Choroid plexus epithelial cell (primary cell): Measurements from ENCODE around the gene OLA1.

Source experiments
- DNase-seq: peaks from one replicate; pipeline ENCODE4 v3.0.0-alpha.2; 2010; ENCODE audit warnings: low read depth
- H3K4me3 ChIP-seq: 2 replicates; pipeline ENCODE4 v1.5.1; 2011; ENCODE audit warnings: low read depth, mild to moderate bottlenecking, control low read depth, low read length, moderate library complexity
- TF ChIP-seq, protein P1 (sequence below): conservative IDR thresholded peaks from 2 replicates; pipeline ENCODE4 v1.5.1; 2011; ENCODE audit warnings: low read depth, mild to moderate bottlenecking, control low read depth, inconsistent platforms, low read length, moderate library complexity

Gene OLA1

GRCh38 chr2:174076975-174077374, 171.4 kb downstream of the OLA1 start:
- DNase-seq: no peak
- TF ChIP-seq, protein P1, sequence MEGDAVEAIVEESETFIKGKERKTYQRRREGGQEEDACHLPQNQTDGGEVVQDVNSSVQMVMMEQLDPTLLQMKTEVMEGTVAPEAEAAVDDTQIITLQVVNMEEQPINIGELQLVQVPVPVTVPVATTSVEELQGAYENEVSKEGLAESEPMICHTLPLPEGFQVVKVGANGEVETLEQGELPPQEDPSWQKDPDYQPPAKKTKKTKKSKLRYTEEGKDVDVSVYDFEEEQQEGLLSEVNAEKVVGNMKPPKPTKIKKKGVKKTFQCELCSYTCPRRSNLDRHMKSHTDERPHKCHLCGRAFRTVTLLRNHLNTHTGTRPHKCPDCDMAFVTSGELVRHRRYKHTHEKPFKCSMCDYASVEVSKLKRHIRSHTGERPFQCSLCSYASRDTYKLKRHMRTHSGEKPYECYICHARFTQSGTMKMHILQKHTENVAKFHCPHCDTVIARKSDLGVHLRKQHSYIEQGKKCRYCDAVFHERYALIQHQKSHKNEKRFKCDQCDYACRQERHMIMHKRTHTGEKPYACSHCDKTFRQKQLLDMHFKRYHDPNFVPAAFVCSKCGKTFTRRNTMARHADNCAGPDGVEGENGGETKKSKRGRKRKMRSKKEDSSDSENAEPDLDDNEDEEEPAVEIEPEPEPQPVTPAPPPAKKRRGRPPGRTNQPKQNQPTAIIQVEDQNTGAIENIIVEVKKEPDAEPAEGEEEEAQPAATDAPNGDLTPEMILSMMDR: no peak
- no peak overlapping the region for H3K4me3 ChIP-seq

DNA sequence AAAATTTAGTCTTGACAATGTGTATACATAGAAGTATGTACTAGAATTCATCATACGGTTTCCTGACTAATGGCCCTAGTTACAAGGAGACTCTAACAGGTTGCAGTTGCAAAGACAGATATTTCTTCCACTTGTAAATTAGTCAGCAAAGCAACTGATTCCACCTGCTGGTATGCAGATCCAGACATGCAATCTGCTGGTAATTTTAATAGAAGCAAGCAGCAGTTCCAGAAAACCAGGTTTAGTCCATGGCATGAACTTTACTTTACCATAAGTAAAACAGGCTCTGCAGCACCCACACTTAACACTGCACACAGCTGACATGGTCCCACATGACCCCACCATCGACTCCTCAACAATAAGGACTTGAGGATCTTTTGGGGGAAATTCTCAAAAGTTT, 172.3 kb downstream of the OLA1 start:
- peak; percentile 5 for DNase-seq
- TF ChIP-seq, protein P1: no peak
- no peak overlapping the region for H3K4me3 ChIP-seq

DNA sequence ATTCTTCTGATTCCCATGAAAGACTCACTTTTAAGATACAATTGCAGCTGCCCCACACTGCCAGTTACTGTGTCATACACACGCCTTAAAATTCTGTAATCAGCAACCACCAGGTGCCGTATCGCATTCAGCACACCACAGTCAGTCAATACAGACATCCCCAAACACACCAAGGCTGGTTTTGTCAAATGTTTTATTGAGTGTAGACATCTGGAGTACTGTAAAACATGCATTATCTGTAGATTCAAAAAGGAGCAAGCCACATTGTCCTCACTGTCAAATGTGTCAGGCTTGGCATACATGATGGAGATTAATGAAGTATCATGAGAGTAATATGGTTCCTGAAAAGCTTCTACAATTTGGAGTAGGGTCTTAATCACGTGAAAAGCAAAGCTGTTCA, 173.5 kb downstream of the OLA1 start:
- TF ChIP-seq, protein P1: no peak
- H3K4me3 ChIP-seq: no peak overlapping the region
- DNase-seq: no peak

GRCh38 chr2:174072857-174073256, 175.5 kb downstream of the OLA1 start:
- H3K4me3 ChIP-seq: no peak overlapping the region
- TF ChIP-seq, protein P1: no peak
- no peak for DNase-seq

- TF ChIP-seq, protein P1: no peak
- DNase-seq: no peak
Observed at GRCh38 chr2:174072069-174072468, 176.3 kb downstream of the OLA1 start.

DNA sequence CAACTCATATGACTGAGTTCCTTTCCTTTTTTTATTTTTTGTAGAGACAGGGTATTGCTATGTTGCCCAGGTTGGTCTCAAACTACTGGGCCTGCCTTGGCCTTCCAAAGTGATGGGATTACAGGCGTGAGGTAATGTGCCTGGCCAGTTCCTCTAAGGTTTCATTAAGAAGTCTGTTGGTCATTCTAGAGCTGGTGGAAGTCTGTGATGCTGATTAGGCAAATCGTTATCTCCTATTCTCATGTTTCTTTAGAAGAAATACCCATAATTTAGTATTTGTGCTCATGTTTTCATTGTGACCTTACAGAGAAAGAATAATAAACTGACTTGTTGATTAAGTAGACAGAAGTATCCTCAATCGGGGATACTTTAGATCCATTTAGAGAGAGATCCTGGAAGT, 177.0 kb downstream of the OLA1 start:
- no peak for DNase-seq
- TF ChIP-seq, protein P1: no peak
- H3K4me3 ChIP-seq: no peak overlapping the region

More at GRCh38 chr2:174072069-174072468, 176.3 kb downstream of the OLA1 start:
- no peak overlapping the region for H3K4me3 ChIP-seq

GRCh38 chr2:174070281-174070680, 178.1 kb downstream of the OLA1 start:
- DNase-seq: no peak
- no peak overlapping the region for H3K4me3 ChIP-seq
- TF ChIP-seq, protein P1: no peak
